Measurements from ENCODE around the gene ZBTB20.

The ZBTB20 gene

GRCh38 chr3:114436182-114436581 is 710.9 kb downstream of the ZBTB20 start:
- TF ChIP-seq CTCF (IDR thresholded peaks at IDR 0.05; ENCODE audit: extremely low read depth, missing control alignments): no peak
- no peak for DNase-seq (ENCODE audit: low spot score)

GRCh38 chr3:114435386-114436115 is 711.5 kb downstream of the ZBTB20 start:
- TF ChIP-seq CTCF (IDR thresholded peaks at IDR 0.05; ENCODE audit: extremely low read depth, missing control alignments): no peak
- DNase-seq (ENCODE audit: low spot score): no peak

- DNase-seq (ENCODE audit: low spot score): no peak
- TF ChIP-seq CTCF (IDR thresholded peaks at IDR 0.05; ENCODE audit: extremely low read depth, missing control alignments): no peak
Observed at GRCh38 chr3:114432310-114432709, 714.8 kb downstream of the ZBTB20 start.

GRCh38 chr3:114428044-114428595 is 719.0 kb downstream of the ZBTB20 start:
- no peak for DNase-seq (ENCODE audit: low spot score)
- no peak for TF ChIP-seq CTCF (IDR thresholded peaks at IDR 0.05; ENCODE audit: extremely low read depth, missing control alignments)

GRCh38 chr3:114427285-114428043 is 719.6 kb downstream of the ZBTB20 start:
- no peak for TF ChIP-seq CTCF (IDR thresholded peaks at IDR 0.05; ENCODE audit: extremely low read depth, missing control alignments)
- DNase-seq (ENCODE audit: low spot score): no peak

GRCh38 chr3:114424337-114424736 is 722.8 kb downstream of the ZBTB20 start:
- no peak for DNase-seq (ENCODE audit: low spot score)

More at GRCh38 chr3:114424337-114424736, 722.8 kb downstream of the ZBTB20 start:
- TF ChIP-seq CTCF (IDR thresholded peaks at IDR 0.05; ENCODE audit: extremely low read depth, missing control alignments): no peak

Data from GM20000 (cell line).